Neuron (in vitro differentiated cells): Measurements from ENCODE around the gene RAD51B.

Experiments used
- H2AFZ ChIP-seq: one replicate; pipeline ENCODE4 v1.6.1; 2013; ENCODE audit warnings: low read depth, mild to moderate bottlenecking, inconsistent platforms, low read length, moderate library complexity
- H3K27me3 ChIP-seq: one replicate; pipeline ENCODE4 v1.6.1; 2013; ENCODE audit warnings: low read length; ENCODE audit not compliant: insufficient read depth
- H3K36me3 ChIP-seq: one replicate; pipeline ENCODE4 v1.6.1; 2013; ENCODE audit warnings: low read length; ENCODE audit not compliant: insufficient read depth
- H3K4me1 ChIP-seq: one replicate; pipeline ENCODE4 v1.6.1; 2013; ENCODE audit warnings: low read length; ENCODE audit not compliant: insufficient read depth
- H3K4me3 ChIP-seq: 2 replicates; pipeline ENCODE4 v1.5.1; 2013; ENCODE audit warnings: mild to moderate bottlenecking, low read length, moderate library complexity
- H3K9me3 ChIP-seq: one replicate; pipeline ENCODE4 v1.6.1; 2013; ENCODE audit warnings: low read length

The RAD51B gene

DNA sequence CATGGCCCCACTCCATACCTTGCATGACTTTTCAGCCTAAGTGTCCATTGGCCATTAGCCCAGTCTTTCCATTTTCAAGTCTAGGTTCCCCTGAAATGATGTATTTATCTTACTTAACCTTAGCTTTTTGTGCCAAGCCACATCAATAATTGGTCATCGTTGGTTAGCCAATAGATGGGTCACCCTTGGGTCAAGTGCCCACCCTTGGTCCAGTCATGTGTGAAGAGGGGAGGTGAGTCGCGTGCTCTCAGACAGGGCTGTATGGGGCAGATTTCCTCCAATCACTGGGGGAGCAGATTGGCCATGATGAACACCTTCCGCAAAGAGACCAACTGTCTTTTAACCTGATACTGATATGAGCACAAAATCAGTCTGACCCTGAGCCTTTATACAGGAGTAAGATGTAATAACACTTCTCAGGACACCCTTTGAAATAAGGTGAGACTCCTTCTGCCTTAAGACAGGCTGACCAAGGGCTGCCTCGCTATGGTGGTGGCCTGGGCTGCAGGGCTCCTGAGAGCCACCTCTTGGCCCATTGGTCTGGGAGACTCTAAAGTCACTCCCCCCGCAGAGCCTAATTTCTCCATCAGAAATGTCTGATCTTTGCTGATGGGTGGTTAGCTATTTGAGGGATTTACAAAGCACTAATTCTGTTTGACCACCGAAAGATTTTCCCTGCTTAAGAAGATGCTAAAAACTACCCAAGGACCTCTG is 830.1 kb downstream of the RAD51B start:
- Histone ChIP-seq H3K4me3 (no peak overlapping the region), H3K27me3 (no peaks in the 10 kb centered on the region), H3K4me1 (no peaks in the 10 kb centered on the region), H3K9me3 (peaks cover 4% of the 10 kb centered on the region), H2AFZ (no peak overlapping the region), H3K36me3 (no peaks in the 10 kb centered on the region)

DNA sequence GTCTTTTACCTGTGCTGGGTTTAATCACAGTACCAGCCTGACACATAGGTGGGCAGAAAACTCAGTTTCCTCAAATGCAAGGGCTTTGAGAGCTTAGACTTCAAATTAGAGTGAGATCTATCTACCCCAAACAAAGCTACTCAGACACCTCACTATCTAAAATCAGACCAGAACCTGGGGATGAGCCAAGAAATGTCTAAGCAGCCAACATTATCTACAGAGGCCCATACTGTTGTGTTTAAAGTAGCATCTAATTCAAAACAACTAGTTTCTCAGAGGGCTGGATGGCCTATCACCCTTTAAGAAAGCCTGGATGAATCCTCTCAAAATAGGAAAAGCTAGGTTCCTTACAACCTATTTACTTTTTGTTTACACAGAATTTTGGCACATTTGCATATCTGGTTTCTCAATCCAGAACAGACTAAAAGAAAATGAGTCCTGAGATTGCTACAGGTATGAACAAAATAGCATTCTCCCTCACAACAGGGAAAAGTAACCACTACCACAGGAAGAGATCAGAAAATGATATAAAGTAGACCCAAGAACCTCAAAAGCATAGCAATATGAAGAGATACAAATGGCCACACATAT is 830.9 kb downstream of the RAD51B start:
- Histone ChIP-seq H3K9me3 (peaks cover 4% of the 10 kb centered on the region), H2AFZ (no peak overlapping the region), H3K4me1 (peaks cover 2% of the 10 kb centered on the region), H3K4me3 (no peak overlapping the region), H3K36me3 (no peaks in the 10 kb centered on the region), H3K27me3 (no peaks in the 10 kb centered on the region)

DNA sequence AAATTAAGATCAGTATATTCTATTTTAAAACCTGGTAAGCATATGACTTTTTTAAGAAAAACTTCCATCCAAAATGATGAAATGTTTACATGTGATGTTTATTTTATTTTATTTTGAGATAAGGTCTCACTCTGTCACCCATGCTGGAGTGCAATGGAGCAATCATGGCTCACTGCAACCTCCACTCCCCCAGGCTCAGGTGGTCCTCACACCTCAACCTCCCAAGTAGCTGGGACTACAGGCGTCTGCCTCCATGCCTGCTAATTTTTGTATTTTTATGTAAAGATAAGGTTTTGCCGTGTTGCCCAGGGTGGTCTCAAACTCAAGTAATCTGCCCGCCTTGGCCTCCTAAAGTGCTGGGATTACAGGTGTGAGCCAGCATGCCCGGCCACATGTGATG is 831.5 kb downstream of the RAD51B start:
- Histone ChIP-seq H2AFZ (no peak overlapping the region), H3K36me3 (no peaks in the 10 kb centered on the region), H3K9me3 (peaks cover 4% of the 10 kb centered on the region), H3K4me3 (no peak overlapping the region), H3K27me3 (no peaks in the 10 kb centered on the region), H3K4me1 (peaks cover 6% of the 10 kb centered on the region)

DNA sequence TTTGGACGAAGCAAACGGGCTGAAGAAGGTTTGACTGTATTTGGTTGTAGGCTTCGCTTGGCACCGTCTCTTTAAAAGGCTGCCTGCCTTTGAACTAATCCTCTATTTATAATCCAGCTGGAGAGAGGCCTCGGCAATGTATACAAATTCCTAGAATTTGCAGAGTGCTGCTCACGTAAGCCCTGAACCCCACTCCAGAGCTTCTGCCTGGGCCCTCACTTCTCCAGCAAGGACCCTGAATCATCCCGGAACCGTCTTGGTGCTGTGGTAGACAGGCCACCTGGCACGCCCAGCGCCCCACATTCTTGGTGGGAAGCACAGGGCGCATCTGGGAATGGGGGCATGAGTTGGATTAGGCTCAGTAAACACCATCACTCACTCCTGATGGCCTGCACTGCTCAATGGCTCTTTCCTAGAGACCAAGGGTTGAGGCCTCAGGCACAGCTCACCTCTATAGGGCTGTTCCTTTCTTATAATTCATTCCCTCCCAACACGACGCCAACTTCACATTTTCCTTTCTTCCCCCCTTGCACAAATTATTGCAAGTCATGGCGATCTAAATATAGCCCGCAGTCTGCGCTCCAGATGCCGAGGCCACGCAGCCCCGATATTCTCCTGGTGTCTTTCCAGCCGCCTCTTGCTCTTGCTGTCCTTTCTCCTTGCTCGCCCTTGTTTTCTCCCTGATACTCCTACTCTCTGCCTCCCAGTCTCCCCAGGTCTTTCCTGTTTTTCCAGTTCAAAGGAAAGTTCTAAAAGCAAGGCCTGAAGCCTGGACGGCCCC is 832.3 kb downstream of the RAD51B start:
- Histone ChIP-seq H3K36me3 (no peaks in the 10 kb centered on the region), H3K27me3 (no peaks in the 10 kb centered on the region), H3K4me3 (no peak overlapping the region), H3K9me3 (peaks cover 4% of the 10 kb centered on the region), H2AFZ (no peak overlapping the region), H3K4me1 (peaks cover 6% of the 10 kb centered on the region)

DNA sequence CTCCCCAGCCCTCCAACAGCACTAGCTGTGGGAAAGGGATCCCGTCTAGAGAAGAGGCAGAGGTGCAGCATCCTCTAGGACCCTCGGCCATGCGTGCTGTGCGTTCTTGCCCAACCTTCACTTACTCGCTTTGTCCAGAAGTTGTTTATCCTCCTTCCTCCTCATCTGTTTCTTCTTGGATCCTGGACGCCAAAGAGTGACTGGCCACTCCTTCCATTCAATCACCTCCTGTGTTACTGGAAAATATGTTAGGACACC is 832.8 kb downstream of the RAD51B start:
- H3K36me3 ChIP-seq = no peaks in the 10 kb centered on the region
- peaks cover 6% of the 10 kb centered on the region for H3K4me1 ChIP-seq
- no peaks in the 10 kb centered on the region for H3K27me3 ChIP-seq
- H3K9me3 ChIP-seq = peaks cover 4% of the 10 kb centered on the region
- H2AFZ ChIP-seq = no peak overlapping the region
- H3K4me3 ChIP-seq = no peak overlapping the region

DNA sequence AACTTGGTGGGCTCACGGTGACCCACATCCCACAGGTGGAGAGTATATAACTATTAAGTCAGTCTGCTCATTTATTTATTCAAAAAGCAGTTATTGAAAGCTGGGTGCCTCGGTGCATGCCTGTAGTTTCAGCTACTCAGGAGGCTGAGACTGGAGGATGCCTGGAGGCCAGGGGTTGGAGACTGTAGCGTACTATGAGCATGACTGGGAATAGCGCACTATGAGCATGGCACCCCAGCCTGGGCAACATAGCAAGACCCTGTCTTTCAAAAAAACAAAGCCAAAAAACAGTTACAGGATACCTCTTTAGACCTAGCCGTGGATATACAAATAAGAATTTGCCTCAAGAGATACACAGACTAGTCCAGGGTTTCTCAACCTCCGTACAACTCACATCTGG is 833.5 kb downstream of the RAD51B start:
- Histone ChIP-seq H3K27me3 (no peaks in the 10 kb centered on the region), H3K36me3 (no peaks in the 10 kb centered on the region), H3K4me3 (no peak overlapping the region), H3K9me3 (peaks cover 4% of the 10 kb centered on the region), H2AFZ (no peak overlapping the region), H3K4me1 (peaks cover 10% of the 10 kb centered on the region)

DNA sequence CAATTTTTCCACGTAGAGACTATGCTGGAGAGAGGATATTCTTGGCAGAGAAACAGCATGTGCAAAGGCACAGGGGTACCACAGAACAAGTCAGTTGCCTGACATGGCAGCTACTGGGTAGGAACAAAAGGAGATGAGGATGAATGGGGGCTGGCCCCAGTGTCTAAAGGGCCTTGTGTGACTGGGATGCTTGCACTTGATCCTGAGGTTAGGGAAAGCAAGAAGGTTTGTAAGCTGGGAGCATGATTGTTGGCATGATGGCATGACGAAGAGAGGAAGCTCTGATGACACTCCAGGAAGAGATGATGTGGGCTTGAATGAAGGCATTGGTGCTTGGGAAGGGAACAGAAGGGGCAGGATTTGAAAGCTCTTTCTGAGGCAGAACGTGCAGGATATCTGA is 834.2 kb downstream of the RAD51B start:
- H3K27me3 ChIP-seq = no peaks in the 10 kb centered on the region
- H3K4me3 ChIP-seq = no peak overlapping the region
- H3K4me1 ChIP-seq = peaks cover 16% of the 10 kb centered on the region
- peaks cover 4% of the 10 kb centered on the region for H3K9me3 ChIP-seq
- no peak overlapping the region for H2AFZ ChIP-seq
- no peaks in the 10 kb centered on the region for H3K36me3 ChIP-seq

DNA sequence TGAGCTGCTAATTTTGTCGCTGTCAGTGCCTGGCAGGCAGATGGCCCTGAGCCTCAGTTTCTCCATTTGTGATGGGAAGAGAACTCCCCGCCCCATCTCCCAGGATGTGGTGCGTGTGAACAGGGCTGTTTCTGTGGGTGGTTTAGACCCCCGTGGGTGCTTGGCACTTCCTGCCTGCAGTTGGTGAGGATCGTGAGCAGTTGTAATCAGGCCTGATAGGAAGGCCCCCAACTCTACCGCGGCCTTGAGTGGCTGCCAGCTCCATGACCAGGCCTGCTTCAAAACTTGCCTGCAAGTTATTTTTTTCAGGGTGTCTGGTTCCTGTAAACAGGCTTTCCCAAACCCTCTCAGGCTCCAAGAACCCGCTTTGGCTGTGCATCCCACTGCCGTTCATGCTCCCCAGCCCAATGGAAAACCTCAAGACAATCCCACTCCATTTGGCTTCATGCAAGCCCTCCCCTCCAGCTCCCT is 834.9 kb downstream of the RAD51B start:
- peaks cover 4% of the 10 kb centered on the region for H3K9me3 ChIP-seq
- no peak overlapping the region for H2AFZ ChIP-seq
- H3K4me3 ChIP-seq = no peak overlapping the region
- no peaks in the 10 kb centered on the region for H3K27me3 ChIP-seq
- H3K36me3 ChIP-seq = no peaks in the 10 kb centered on the region
- peaks cover 24% of the 10 kb centered on the region for H3K4me1 ChIP-seq

DNA sequence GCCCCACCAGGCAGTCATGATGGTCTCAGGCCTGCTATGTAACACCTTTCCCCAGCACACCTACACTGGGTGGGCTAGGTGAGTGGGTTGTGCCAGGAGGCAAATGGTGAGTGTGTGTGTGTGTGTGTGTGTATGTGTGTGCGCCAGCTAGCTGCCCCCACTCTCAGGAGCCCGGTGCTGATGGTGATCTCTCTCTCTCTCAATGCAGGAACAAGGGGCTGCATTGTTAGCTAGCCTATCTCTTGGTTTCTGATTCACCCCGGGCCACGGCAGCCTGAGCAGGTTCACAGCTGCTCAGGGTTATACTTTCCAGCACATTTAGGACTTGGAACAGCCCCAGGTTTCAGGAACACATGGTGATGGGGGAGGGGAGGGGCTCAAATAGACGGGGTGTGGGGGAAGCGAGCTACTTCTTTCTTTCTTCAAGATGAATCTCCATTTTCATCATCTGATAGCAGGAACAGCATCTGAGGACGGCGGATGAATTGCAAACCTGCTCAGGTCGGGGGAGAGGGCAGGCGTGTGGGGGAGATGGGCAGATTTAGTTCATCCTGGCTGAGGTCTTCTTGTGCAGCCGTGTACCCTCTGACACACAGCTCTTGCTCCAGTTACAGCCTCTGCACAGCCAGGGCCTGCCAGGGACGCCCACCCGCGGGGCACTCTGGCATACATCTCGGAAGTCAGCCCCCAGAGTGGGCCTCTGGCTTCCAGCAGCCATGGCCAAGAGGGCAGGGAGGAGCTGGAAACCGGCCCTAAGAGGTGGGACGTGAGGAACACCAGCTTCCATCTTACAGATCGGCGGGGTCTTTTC is 835.6 kb downstream of the RAD51B start:
- Histone ChIP-seq H3K4me3 (no peak overlapping the region), H3K4me1 (peaks cover 27% of the 10 kb centered on the region), H3K9me3 (peaks cover 4% of the 10 kb centered on the region), H2AFZ (no peak overlapping the region), H3K36me3 (no peaks in the 10 kb centered on the region), H3K27me3 (no peaks in the 10 kb centered on the region)

DNA sequence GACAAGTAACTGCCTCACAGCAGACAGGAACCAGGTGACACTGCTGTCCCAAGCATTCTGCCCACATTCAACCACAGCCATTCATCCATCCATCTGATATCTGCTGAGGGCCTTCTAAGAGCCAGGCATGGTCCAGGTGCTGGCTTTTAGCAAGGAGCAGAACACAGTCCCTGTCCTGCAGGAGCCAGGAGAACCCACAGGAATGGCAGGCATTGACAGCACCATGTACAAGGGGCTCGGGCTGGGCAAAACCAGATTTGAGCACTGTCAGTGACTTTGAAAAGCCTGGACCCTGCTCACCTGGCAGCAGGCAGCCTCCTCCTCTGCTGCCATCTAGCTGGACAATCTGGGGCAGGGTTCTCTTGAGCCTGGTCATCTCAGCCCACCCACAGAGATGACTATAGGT is 836.3 kb downstream of the RAD51B start:
- no peak overlapping the region for H2AFZ ChIP-seq
- peaks cover 6% of the 10 kb centered on the region for H3K9me3 ChIP-seq
- no peaks in the 10 kb centered on the region for H3K36me3 ChIP-seq
- H3K4me1 ChIP-seq = peaks cover 27% of the 10 kb centered on the region
- no peaks in the 10 kb centered on the region for H3K27me3 ChIP-seq
- H3K4me3 ChIP-seq = no peak overlapping the region

DNA sequence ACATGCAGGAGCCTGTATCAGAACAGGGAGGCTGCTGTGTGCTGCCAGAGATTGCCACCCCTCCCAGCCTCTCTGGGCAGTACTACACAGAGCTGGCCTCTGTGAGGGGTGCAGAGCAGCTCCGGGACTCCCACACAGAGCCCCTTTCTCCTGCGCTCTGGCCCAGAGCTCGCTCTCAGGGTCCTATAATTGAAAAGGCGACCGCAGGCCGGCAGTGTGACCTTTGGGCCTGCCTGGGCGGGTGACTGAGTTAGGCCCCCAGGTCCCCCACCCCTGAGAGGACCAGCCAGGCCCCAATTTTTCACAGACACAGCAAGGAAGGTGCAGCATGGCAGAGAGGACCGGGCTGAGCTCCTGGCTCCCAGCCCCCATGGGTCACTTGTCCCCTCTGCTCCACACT is 836.9 kb downstream of the RAD51B start:
- H3K27me3 ChIP-seq = no peaks in the 10 kb centered on the region

DNA sequence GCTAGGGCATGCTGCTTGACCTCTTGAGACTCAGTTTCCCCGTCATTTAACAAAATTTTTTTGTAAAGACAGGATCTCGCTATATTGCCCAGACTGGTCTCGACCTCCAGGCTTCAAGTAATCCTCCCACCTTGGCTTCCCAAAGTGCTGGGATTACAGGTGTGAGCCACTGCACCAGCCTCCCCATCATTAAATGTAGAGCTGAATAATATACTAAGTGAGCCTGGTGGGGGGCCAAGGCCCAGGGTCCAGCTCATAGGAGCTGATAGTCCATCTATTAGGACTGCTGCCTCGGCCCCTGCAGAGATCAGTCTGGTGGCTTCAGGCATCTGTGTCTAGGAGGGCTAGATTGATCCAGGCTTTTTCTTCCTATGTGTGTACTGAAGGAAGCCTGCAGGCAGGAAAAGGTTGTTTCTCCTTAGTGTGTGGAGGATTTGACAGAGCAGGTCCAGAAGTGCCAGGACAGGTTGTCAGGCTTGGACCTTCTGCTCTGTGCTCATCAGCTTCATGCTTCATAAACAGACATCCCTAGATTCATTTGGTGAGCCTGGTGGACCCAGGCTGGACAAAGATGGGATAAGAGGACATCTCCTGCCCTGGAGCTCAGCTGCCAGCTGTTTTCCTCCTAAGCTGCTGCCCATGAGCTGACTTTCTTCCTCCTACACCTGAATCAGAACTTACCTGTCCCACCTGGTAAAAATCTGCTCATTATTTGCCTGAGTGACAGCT is 837.9 kb downstream of the RAD51B start:
- H3K9me3 ChIP-seq = peaks cover 3% of the 10 kb centered on the region
- H3K36me3 ChIP-seq = no peaks in the 10 kb centered on the region
- H2AFZ ChIP-seq = no peak overlapping the region
- no peaks in the 10 kb centered on the region for H3K27me3 ChIP-seq
- H3K4me3 ChIP-seq = no peak overlapping the region
- peaks cover 27% of the 10 kb centered on the region for H3K4me1 ChIP-seq

More for the DNA sequence above, 836.9 kb downstream of the RAD51B start:
- H3K4me3 ChIP-seq = no peak overlapping the region
- H2AFZ ChIP-seq = no peak overlapping the region
- H3K36me3 ChIP-seq = no peaks in the 10 kb centered on the region
- H3K4me1 ChIP-seq = peaks cover 27% of the 10 kb centered on the region
- peaks cover 6% of the 10 kb centered on the region for H3K9me3 ChIP-seq
